Erythroblast (primary cell): ENCODE results near the gene HPCAL4.

Experiments
- GATA1 ChIP-seq: IDR thresholded peaks from 2 replicates; pipeline ENCODE4 v1.6.1; 2011; ENCODE audit warnings: low read depth, mild to moderate bottlenecking, control low read depth, low read length, moderate library complexity
- POLR2A ChIP-seq: IDR thresholded peaks from 2 replicates; pipeline ENCODE4 v1.6.1; 2011; ENCODE audit warnings: mild to moderate bottlenecking, low read length

DNA sequence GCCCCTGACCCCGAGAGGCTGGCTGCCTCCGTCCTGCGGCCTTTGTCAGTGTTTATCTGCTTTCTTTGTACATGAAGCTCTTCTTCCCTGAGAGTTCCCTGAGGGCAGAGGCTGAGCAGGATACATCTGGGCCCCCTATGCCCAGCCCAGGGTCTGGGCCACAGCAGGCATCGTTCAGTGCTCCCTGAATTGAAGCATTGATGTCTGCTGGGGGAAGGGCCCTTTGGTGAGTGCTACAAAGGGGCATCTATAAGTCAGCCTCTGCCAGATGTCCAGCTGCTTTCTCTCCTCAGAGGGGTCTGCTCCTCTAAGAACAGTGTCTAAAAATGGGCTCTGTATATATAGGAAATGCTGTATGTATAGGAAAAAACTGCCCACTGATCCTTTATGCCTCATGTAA is 53.9 kb downstream of the HPCAL4 start:
- TF ChIP-seq POLR2A (no peak), GATA1 (no peak)
